ENCODE results near the gene RGL2. TPM values are rescaled to one million over a fixed set of nuclear protein-coding genes. Genes with fewer than 3 reads are reported as not detected.

Gene RGL2
- polyA plus RNA-seq, 2 of the 4 experiments (the other 2 are of a cell fraction) = 11.6 to 13.9 TPM

- TF ChIP-seq ATOH8 (CRISPR knock-in tag; IDR thresholded peaks at IDR 0.05; ENCODE audit: low read depth) (no peak), PBX3 (IDR thresholded peaks at IDR 0.05) (no peak), KDM1A (IDR thresholded peaks at IDR 0.05; ENCODE audit: low read depth) (no peak), HES2 (IDR thresholded peaks at IDR 0.05) (no peak), HOXB13 (CRISPR knock-in tag; IDR thresholded peaks at IDR 0.05; ENCODE audit: low read depth) (no peak), CEBPB (IDR thresholded peaks at IDR 0.05) (no peak), CBX2 (IDR thresholded peaks at IDR 0.05; ENCODE audit: borderline replicate concordance, low read depth) (no peak), TFCP2L1 (CRISPR knock-in tag; IDR thresholded peaks at IDR 0.05) (no peak), MAFK (IDR thresholded peaks at IDR 0.05; ENCODE audit: partially characterized antibody) (no peak), NR3C1 (IDR thresholded peaks at IDR 0.05) (no peak), MYC (IDR thresholded peaks at IDR 0.05; ENCODE audit: borderline replicate concordance, low read length) (no peak), CHD4 (IDR thresholded peaks at IDR 0.05; ENCODE audit: borderline replicate concordance) (no peak), RAD21 (conservative IDR thresholded peaks at IDR 0.05 in 1 of 2, IDR thresholded peaks at IDR 0.05 in 1 of 2) (no peak), JUNB (IDR thresholded peaks at IDR 0.05) (no peak), SMC3 (IDR thresholded peaks at IDR 0.05) (no peak), KDM5A (IDR thresholded peaks at IDR 0.05) (no peak), CHD2 (IDR thresholded peaks at IDR 0.05; ENCODE audit: low read length, partially characterized antibody) (no peak)
- POLR2A ChIA-PET = interaction anchor here (0.7 to 1.6 kb wide), 5 partner anchors 9 to 27 kb away, joined by 3 to 20 read pairs (median 4); partner anchors contain the start of genes B3GALT4, PFDN6, RPS18 and VPS52
These were observed 578 bp downstream of the RGL2 start for GRCh38 chr6:33297956-33298772.

GRCh38 chr6:33297406-33297955, 1.3 kb downstream of the RGL2 start:
- Histone ChIP-seq H3K4me2 (peak overlapping the region; percentile 86), H3K27ac (peak overlapping the region; percentile 72 to 98; a peak in 5 of 6 replicates), H3K4me3 (peak overlapping the region; percentile 53), H3K9me3 (no peaks in the 10 kb centered on the region), H3K4me1 (peaks cover 4% of the 10 kb centered on the region; the same call in 1 of the 3 replicates)
- ChIA-PET POLR2A (interaction anchor here (1.1 to 1.6 kb wide), 3 partner anchors 20 to 26 kb away, joined by 4 to 10 read pairs (median 4); partner anchors contain the start of genes B3GALT4, RPS18, VPS52 and ZBTB22), CTCF (interaction anchor here (0.6 to 3.1 kb wide), 4 partner anchors 8 to 414 kb away, joined by 3 to 12 read pairs (median 3); partner anchors contain the start of genes PFDN6 and WDR46)
- TF ChIP-seq KDM5A (IDR thresholded peaks at IDR 0.05) = no peak
- TF ChIP-seq USF2 (IDR thresholded peaks at IDR 0.05) = peak; percentile 69
- TF ChIP-seq CBX2 (IDR thresholded peaks at IDR 0.05; ENCODE audit: borderline replicate concordance, low read depth) = no peak
- FAIRE-seq = no peak
- peak; percentile 2 to 6; a peak in 3 of 6 replicates for ATAC-seq
- DNase-seq (ENCODE audit: low read depth in 1 of 2, low spot score in 1 of 2) = no peak
- 64% methylated on average over 12 of the region's 16 CpGs for WGBS (ENCODE audit: missing lambda C conversion rate)

More at GRCh38 chr6:33297956-33298772, 578 bp downstream of the RGL2 start:
- Histone ChIP-seq H3K9me3 (no peaks in the 10 kb centered on the region), H3K27ac (peak overlapping the region; percentile 72 to 98), H3K4me1 (peaks cover 4% of the 10 kb centered on the region; the same call in 1 of the 3 replicates), H3K4me2 (peak overlapping the region; percentile 86), H3K4me3 (peak overlapping the region; percentile 53)
- WGBS (ENCODE audit: missing lambda C conversion rate) = 3% methylated on average over 16 of the region's 42 CpGs
- CTCF ChIA-PET = interaction anchor here (1.3 to 3.8 kb wide), 4 partner anchors 9 to 17 kb away, joined by 3 to 40 read pairs (median 12); partner anchors contain the start of genes PFDN6, TAPBP and WDR46
- DNase-seq (ENCODE audit: low read depth in 1 of 2, low spot score in 1 of 2) (peak; percentile 76 to 81), FAIRE-seq (no peak), ATAC-seq (peak; percentile 54 to 75)

Data from A549 (cell line).